RPMI7951 (cell line): Measurements from ENCODE around the gene AGBL1. TPM values are rescaled to one million over a fixed set of nuclear protein-coding genes. Genes with fewer than 3 reads are reported as not detected.
"Not testable (repeated sequence)": the region's sequence is repeated elsewhere in the genome, so short reads cannot be mapped to it uniquely, and the experiment has no call there.

Experiments used
- DNase-seq: peaks from one replicate; pipeline ENCODE4 v3.0.0-alpha.2; 2012; ENCODE audit warnings: low read depth
- total RNA-seq: library from RNA; depleted of rRNA; stranded (reverse); fragments of >200 nt; shearing (Covaris generic); gene quantifications from 2 replicates; pipeline ENCODE4 v1.2.3, GENCODE V29; 2014

AGBL1 gene
- total RNA-seq, 1 experiment from 2014 or later: not detected

GRCh38 chr15:86871964-86872363, 792.3 kb downstream of the AGBL1 start:
- no peak for DNase-seq

DNA sequence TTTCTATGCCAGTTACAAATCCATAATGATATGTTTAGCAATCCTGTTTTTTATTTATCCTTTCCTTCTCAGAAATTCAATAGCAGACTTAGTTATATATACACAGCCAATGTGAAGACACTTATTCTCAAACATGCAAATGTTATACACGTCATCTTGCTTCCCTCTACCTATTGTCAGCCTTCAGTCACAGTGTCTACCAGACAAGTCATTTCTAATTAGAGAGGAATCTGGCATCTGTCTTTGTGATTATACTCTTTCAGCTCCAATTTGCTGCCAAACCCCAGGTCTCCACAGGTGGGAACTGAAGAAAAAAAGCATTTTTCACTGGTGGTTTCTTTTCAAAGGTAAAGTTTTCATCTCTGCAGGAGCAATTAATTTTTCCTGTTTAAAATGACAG, 793.1 kb downstream of the AGBL1 start:
- no peak for DNase-seq

DNA sequence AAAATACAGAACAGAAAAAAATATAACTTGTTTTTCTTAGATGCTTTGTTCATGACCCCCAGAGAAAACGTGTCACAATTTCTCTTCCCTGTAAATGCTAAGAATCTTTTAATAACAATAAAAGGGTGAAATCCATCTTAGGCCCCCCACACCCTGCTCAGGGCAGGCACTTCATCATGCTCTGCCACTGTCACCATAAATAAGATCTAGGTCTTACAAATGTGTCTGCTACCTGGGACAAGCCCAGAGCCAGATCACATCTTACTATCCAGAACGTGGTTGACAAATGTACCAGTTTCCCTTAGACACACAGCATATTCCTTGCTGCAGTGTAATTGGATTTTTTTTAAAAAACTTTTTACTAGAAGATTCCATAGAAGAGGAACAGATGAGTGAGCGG, 795.4 kb downstream of the AGBL1 start:
- no peak for DNase-seq

- DNase-seq: peak; percentile 73
Measured at GRCh38 chr15:86876387-86876944, 796.8 kb downstream of the AGBL1 start.

DNA sequence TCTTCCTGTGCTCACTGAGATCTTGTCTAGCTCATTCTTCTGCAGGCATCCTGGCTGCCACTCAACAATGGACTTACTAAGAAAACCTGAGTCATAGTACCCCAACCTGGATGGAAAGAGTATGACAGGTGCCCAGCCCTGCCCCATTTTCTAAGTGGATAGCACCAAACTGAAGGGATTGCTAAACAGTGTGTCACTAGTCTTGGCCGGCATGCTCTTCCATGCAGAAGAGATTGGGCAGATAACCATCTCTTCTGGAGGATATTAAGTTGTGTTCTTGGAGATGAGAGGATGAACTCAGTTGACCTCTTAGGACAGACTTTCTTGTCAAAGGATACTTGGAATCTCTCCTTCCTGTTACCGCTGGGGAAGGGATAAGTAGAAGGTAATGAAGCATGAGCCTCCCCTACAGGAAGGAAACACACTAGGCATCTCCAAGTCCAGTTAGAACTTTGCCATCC, 797.5 kb downstream of the AGBL1 start:
- DNase-seq: peak; percentile 97

GRCh38 chr15:86878844-86879243, 799.2 kb downstream of the AGBL1 start:
- DNase-seq: not testable (repeated sequence)

DNA sequence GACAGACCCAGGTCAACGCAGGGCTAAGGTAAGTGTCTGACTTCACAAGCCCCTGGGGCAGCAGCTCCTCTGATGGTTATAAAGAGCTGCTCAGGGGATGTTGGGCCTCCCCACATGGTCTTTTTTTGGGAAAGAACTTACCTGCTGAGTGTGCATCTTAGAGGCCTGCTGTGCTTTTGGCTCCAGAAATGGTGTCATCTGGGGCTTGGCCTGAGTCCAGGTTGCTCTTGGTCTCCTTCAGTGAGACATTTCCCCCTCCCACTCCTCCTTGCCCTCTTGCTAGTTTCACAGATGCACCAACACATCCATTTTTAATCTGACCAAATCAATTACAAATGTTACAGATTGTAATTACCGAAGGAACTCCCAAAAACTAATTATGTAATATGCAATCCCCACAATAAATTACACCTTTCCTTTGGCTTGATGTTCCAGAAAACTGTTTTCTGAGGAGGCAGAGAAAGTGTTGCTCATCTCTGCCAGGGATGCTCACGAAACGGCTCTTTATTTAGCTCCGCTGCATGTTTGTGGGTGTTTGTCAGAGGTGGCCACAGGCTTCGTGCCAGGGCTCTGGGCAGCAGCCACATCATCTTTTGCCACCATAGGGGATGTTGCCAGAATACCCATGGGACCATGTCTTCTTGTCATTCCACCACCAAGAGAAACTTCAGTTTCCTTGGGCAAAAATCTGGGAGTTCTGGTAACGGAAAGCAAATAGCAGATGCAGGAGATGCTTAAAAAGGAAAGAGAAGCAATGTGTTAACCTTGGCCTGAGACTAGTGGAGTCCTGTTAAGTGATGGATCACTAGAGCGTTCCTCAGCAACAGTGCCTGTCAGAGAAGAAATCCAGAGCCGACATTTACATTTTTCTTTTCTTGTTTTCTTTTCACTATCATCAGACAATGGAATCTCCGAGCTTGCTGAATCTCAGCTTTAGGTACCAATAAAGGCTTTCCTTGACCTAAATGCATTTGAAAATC, 799.9 kb downstream of the AGBL1 start:
- DNase-seq: peak; percentile 88

DNA sequence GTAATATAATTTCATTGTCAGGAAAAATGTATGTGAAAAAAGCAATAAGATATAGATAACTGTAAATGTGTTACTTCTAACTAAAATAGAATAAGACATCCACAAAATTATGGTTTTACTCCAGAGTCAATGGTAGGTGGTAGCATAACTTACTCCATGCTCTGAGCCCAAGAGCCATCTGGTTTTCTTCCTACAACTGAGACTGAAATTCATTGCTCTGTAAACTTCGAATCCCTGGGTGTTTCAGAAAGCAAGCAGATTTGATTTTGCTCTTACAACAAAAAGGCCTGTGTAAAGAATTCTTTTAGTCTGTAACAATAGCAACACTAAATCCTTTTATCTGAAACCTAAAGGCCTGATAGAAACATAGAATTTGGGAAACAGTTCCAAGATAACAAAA, 805.9 kb downstream of the AGBL1 start:
- DNase-seq: no peak

- DNase-seq: peak; percentile 77
Measured at GRCh38 chr15:86892774-86893449, 813.2 kb downstream of the AGBL1 start.

DNA sequence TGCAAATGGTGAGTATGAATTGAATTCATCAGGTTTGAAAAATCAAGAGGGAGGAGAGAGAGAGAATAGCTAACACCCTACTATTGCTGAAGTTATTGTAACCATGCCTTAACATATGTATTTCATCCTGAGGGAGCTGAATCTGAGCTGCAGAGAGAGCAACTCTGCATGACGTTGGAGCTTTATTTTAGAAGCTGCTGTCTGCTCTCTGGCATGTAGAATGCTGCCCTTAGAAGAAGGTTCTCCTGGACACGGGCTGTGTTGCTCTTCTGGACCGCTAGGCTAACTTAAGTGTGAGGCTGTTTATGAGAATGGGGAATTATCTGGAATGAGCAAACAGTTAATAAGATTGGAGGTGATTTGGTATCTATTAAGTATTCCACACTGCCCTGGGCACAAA, 814.6 kb downstream of the AGBL1 start:
- DNase-seq: no peak

DNA sequence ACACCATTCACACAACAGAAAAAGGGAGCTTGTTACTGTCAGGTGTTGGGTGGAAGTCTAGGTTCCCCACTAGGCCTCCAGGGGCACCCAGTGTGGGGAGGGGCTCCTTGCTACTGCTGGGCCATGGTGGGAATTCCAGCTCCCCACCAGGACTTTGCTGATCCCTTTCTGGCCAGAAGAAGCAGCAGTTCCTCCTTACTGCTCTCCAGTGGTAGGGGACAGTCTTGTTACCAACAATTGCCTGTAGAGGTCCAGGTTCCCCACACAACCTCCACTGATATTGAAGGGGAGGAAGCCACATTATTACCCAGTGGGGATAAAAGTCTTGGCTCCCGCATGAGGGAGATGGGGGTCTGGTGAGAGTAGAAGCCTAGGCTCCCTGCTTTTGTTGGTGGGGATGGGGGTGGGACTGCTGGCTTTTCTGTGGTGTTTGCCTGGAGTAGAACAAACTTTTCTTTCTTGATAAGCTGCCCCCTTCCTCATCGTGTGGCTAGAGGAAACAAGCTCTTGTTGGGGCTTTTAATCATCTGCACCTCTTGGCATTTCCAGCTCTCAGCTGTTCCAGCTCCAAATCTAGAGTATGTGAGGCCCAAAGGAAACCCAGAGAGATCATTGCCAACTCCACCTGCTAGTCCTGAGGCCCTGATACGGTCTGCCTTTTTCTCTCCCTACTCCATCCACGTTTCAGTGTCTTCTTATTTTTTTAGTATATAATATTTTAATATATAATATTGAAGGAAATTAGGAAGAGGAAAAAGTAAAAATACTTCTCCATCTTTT, 824.2 kb downstream of the AGBL1 start:
- DNase-seq: no peak

DNA sequence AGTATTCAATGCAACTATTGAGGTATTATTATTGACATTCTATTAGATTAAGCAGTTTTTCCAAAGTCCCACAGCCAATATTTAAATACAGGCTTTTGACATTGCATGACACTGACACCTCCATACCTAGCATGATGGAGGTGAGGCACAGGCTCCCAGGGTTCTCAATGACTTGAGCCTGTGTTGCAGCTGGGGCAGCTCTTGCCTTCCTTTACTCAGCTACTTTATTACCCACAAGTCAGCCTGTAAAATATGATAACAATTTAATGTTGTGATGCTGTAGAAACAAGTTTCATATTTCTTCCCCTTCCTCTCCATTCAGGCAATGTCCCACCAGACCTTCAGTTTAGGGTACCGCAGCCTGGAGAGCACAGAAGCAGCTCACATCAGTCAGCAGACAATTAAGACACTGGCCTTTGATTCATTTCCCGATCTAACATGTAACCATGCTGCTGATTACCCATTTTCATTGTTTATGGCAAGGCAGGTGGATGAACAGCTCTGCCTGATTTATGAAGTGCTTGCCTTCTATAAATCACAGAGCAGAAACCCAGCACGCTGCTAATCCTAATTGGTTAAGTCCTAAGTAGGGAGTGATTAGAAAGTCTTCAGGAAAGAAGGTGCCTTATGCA, 826.1 kb downstream of the AGBL1 start:
- DNase-seq: no peak

DNA sequence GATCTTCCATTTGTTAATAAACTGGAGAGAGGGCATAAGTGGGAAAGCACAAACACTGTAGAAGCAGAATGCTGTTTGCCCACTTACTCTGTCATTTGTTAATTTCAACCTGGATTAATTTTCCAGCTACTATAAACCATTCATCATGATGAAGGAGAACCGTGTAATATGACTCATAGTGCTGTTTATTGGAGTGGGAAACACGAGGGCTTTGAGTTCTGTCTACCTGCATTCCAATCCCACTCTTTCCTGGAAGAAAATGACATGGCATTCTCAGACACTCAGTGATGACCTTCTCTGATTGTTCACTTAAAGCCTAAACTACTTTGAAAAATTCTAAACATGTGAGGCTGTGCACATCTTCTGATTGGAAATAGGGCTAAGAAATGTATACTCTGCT, 826.7 kb downstream of the AGBL1 start:
- DNase-seq: no peak

- no peak for DNase-seq
Measured at GRCh38 chr15:86911022-86911421, 831.4 kb downstream of the AGBL1 start.

- DNase-seq: peak; percentile 23
Measured at GRCh38 chr15:86912661-86913060, 833.0 kb downstream of the AGBL1 start.

DNA sequence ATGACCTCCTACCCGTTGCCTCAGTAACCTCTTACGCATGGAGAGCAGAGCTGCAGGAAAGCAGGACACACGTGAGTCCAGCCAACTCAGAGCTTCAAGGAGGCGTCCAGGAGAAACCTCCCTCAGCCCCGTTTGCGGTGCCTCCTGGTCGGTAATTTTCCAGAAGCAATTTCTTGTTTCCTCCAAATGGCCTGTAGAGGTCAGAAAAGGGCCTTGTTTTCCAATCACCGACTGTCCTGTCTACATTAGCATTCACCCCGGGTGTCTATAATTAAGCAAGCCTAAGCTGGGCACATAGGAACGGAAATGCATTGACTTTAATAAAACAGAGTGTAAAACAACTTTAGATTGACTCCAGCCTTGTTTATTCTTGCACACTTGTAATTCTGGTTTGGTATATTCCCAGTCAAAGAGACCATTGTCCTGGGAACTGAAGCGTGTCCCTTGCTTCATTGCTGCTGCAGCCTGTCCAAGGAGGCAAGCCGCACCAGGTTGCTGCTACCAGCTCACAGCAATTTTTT, 836.2 kb downstream of the AGBL1 start:
- DNase-seq: peak; percentile 88

DNA sequence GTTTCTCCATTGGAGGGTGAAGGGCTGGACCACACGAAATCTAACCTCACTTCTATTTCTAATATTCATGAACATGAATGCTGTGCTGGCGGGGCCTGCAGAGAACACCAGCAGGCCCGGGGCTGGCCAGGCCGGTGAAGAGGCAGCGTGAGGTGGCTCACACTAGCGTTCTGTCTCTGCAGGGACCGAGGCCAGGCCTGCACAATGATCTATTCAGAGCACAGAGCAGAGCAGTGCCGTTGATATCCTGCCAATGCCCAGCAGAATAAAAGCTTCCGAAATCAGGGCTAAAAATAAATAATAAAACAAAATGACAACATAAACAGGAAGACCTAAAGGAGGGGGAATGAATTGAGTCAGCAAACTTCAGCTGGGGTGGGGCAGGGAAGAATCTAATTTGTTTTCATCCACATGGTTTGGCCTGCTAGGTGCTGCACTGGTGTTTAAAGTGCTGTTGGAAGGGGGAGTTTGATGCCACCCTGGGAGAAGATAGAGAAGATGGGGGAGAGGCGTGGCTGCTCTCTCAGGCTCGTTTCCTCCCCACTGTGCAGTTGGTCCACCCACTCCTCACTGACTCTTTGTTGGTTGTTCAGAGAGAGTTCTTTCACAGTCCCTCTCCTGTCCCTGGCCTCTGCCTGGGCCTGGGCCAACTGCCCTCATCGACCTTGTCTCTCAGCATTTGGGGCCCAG, 837.1 kb downstream of the AGBL1 start:
- peak; percentile 72 for DNase-seq

DNA sequence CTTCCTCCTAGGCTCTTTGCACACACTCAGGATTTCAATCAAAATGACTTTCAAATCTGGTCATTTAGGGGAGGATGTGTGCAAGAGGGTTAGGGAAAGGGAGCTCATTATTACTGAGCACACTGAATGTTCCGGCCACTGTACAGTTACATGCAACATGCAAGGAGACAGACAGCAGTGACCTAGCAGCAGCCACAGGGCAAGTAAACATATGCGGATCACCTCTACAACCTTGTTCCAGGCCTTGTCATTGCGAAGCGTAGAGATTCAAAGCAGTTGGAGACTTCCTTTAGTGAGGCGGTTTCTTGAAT, 837.6 kb downstream of the AGBL1 start:
- DNase-seq: no peak

- DNase-seq: peak; percentile 85
Measured at GRCh38 chr15:86919581-86919980, 839.9 kb downstream of the AGBL1 start.

GRCh38 chr15:86929461-86929860, 849.8 kb downstream of the AGBL1 start:
- no peak for DNase-seq

- no peak for DNase-seq
Measured at GRCh38 chr15:86932456-86932855, 852.8 kb downstream of the AGBL1 start.
